ENCODE data around the gene HTR3D. TPM values are rescaled to one million over a fixed set of nuclear protein-coding genes. Genes with fewer than 3 reads are reported as not detected.

The HTR3D gene
- total and polyA plus RNA-seq, 2 donors from 2014 or later: not detected

GRCh38 chr3:184015381-184016019 lies 16.0 kb upstream of the HTR3D start:
- FAIRE-seq (no peak), DNase-seq (peak in 3 of 5 donors; percentile 26 to 62 (median 54))
- H3K4me1 ChIP-seq (ENCODE audit: control insufficient read depth in 2 of 3, insufficient read depth in 2 of 3, low read depth in 1 of 3, low read length in 3 of 3): peaks cover 3 to 16% (median 9%) of the 10 kb centered on the region in 3 donors
- H3K36me3 ChIP-seq (ENCODE audit: control insufficient read depth in 2 of 3, insufficient read depth in 3 of 3, low read length in 3 of 3): peaks cover 0 to 3% (median 2%) of the 10 kb centered on the region in 3 donors
- peak overlapping the region in 2 of 3 donors; percentile 48 to 52 for H3K9ac ChIP-seq (ENCODE audit: low read length in 3 of 3)
- intact Hi-C loops (cut with DNase I): loop anchor here (10.0 kb wide), 1 partner anchor 121 kb away; no protein-coding TSS in a partner anchor
- H3K27ac ChIP-seq (ENCODE audit: low read depth in 2 of 2, low read length in 2 of 2): peak overlapping the region; percentile 58 to 63
- TF ChIP-seq CTCF (IDR thresholded peaks at IDR 0.05; ENCODE audit: borderline replicate concordance, extremely low read depth, insufficient read depth): no peak
- H3K27me3 ChIP-seq (ENCODE audit: control insufficient read depth, insufficient read depth, low read length): no peaks in the 10 kb centered on the region
- peak overlapping the region in 2 of 3 donors; percentile 55 to 99 for H3K4me3 ChIP-seq (ENCODE audit: low read length in 3 of 3)
- no peaks in the 10 kb centered on the region for H3K9me3 ChIP-seq (ENCODE audit: control insufficient read depth in 2 of 3, insufficient read depth in 1 of 3, low read length in 3 of 3)

GRCh38 chr3:184016169-184016570 lies 15.4 kb upstream of the HTR3D start:
- H3K27ac ChIP-seq (ENCODE audit: low read depth in 2 of 2, low read length in 2 of 2): peak overlapping the region; percentile 46 to 51
- peak overlapping the region in 2 of 3 donors; percentile 4 to 42 for H3K9ac ChIP-seq (ENCODE audit: low read length in 3 of 3)
- TF ChIP-seq CTCF (IDR thresholded peaks at IDR 0.05; ENCODE audit: borderline replicate concordance, extremely low read depth, insufficient read depth): no peak
- peaks cover 3 to 15% (median 9%) of the 10 kb centered on the region in 3 donors for H3K4me1 ChIP-seq (ENCODE audit: control insufficient read depth in 2 of 3, insufficient read depth in 2 of 3, low read depth in 1 of 3, low read length in 3 of 3)
- peak overlapping the region in 2 of 3 donors; percentile 28 to 99 for H3K4me3 ChIP-seq (ENCODE audit: low read length in 3 of 3)
- FAIRE-seq: no peak
- peaks cover 0 to 3% (median 2%) of the 10 kb centered on the region in 3 donors for H3K36me3 ChIP-seq (ENCODE audit: control insufficient read depth in 2 of 3, insufficient read depth in 3 of 3, low read length in 3 of 3)
- DNase-seq: no peak
- H3K9me3 ChIP-seq (ENCODE audit: control insufficient read depth in 2 of 3, insufficient read depth in 1 of 3, low read length in 3 of 3): no peaks in the 10 kb centered on the region
- intact Hi-C loops (cut with DNase I): loop anchor here (10.0 kb wide), 1 partner anchor 121 kb away; no protein-coding TSS in a partner anchor
- H3K27me3 ChIP-seq (ENCODE audit: control insufficient read depth, insufficient read depth, low read length): no peaks in the 10 kb centered on the region

GRCh38 chr3:184016811-184017671 lies 14.5 kb upstream of the HTR3D start:
- H3K4me3 ChIP-seq (ENCODE audit: low read length in 3 of 3): peak overlapping the region; percentile 89 to 99 (median 94)
- peaks cover 3 to 10% (median 9%) of the 10 kb centered on the region in 3 donors for H3K4me1 ChIP-seq (ENCODE audit: control insufficient read depth in 2 of 3, insufficient read depth in 2 of 3, low read depth in 1 of 3, low read length in 3 of 3)
- H3K27me3 ChIP-seq (ENCODE audit: control insufficient read depth, insufficient read depth, low read length): no peaks in the 10 kb centered on the region
- FAIRE-seq (no peak), DNase-seq (peak; percentile 71 to 86 (median 85))
- no peaks in the 10 kb centered on the region for H3K36me3 ChIP-seq (ENCODE audit: control insufficient read depth in 2 of 3, insufficient read depth in 3 of 3, low read length in 3 of 3)
- peak overlapping the region; percentile 58 to 83 for H3K27ac ChIP-seq (ENCODE audit: low read depth in 2 of 2, low read length in 2 of 2)
- no peaks in the 10 kb centered on the region for H3K9me3 ChIP-seq (ENCODE audit: control insufficient read depth in 2 of 3, insufficient read depth in 1 of 3, low read length in 3 of 3)
- intact Hi-C loops (cut with DNase I): loop anchor here (10.0 kb wide), 1 partner anchor 122 kb away; no protein-coding TSS in a partner anchor
- peak; percentile 90 for TF ChIP-seq CTCF (IDR thresholded peaks at IDR 0.05; ENCODE audit: borderline replicate concordance, extremely low read depth, insufficient read depth)
- peak overlapping the region; percentile 77 to 81 (median 79) for H3K9ac ChIP-seq (ENCODE audit: low read length in 3 of 3)
